AG08395 (cell line): ENCODE measurements around the gene NDUFS8.

Experiments used
- DNase-seq: peaks from one replicate; pipeline ENCODE4 v3.0.0; 2012; ENCODE audit warnings: mixed read lengths, low spot score

Gene NDUFS8

GRCh38 chr11:68036141-68036716 is 5.7 kb downstream of the NDUFS8 start:
- DNase-seq, result no peak

- DNase-seq, result no peak
These were observed 6.3 kb downstream of the NDUFS8 start for GRCh38 chr11:68036717-68037239.

- DNase-seq, result no peak
These were observed 7.1 kb downstream of the NDUFS8 start for GRCh38 chr11:68037411-68038225.

- no peak for DNase-seq
These were observed 7.8 kb downstream of the NDUFS8 start for GRCh38 chr11:68038226-68038717.

GRCh38 chr11:68038718-68039525 is 8.4 kb downstream of the NDUFS8 start, which contains the start of gene TCIRG1:
TCIRG1 (plus strand) TSS chr11:68039025; CDS start chr11:68041272, 2,247 bp downstream.
- DNase-seq, result peak; percentile 95

GRCh38 chr11:68039526-68040086 is 9.1 kb downstream of the NDUFS8 start:
- no peak for DNase-seq

- DNase-seq, result peak; percentile 64
These were observed 9.8 kb downstream of the NDUFS8 start for GRCh38 chr11:68040101-68040956.

GRCh38 chr11:68040957-68041591 is 10.6 kb downstream of the NDUFS8 start:
- no peak for DNase-seq

- DNase-seq, result no peak
These were observed 11.2 kb downstream of the NDUFS8 start for GRCh38 chr11:68041617-68042218.

- no peak for DNase-seq
These were observed 11.9 kb downstream of the NDUFS8 start for GRCh38 chr11:68042219-68043028.

GRCh38 chr11:68043029-68043348 is 12.5 kb downstream of the NDUFS8 start:
- no peak for DNase-seq

GRCh38 chr11:68043349-68044144 is 13.1 kb downstream of the NDUFS8 start:
- peak; percentile 76 for DNase-seq

GRCh38 chr11:68044145-68044813 is 13.8 kb downstream of the NDUFS8 start:
- DNase-seq, result no peak

GRCh38 chr11:68044898-68045351 is 14.4 kb downstream of the NDUFS8 start:
- DNase-seq, result no peak

- no peak for DNase-seq
These were observed 17.2 kb downstream of the NDUFS8 start for GRCh38 chr11:68047437-68048290.

- no peak for DNase-seq
These were observed 18.4 kb downstream of the NDUFS8 start for GRCh38 chr11:68048681-68049508.
